ENCODE results near the gene AWAT1.
"Not testable (repeated sequence)": the region's sequence is repeated elsewhere in the genome, so short reads cannot be mapped to it uniquely, and the experiment has no call there.

The AWAT1 gene

GRCh38 chrX:70234355-70234754 is at the start of gene AWAT1:
Gene AWAT1 (plus strand): TSS chrX:70234655. CDS start chrX:70234696, 41 bp downstream.
- no peak for DNase-seq

GRCh38 chrX:70190225-70190624 is 44.2 kb upstream of the AWAT1 start:
- no peak for DNase-seq

- peak; percentile 69 for DNase-seq
Observed at GRCh38 chrX:70196961-70197720, 37.3 kb upstream of the AWAT1 start.

- no peak for DNase-seq
Observed at GRCh38 chrX:70201732-70202131, 32.7 kb upstream of the AWAT1 start.

- DNase-seq, result no peak
Observed at GRCh38 chrX:70208479-70208878, 26.0 kb upstream of the AWAT1 start.

GRCh38 chrX:70209570-70209969 is 24.9 kb upstream of the AWAT1 start:
- not testable (repeated sequence) for DNase-seq

GRCh38 chrX:70219938-70220764 is 14.3 kb upstream of the AWAT1 start:
- no peak for DNase-seq

GRCh38 chrX:70226048-70226447 is 8.4 kb upstream of the AWAT1 start:
- DNase-seq, result no peak

- DNase-seq, result no peak
Observed at GRCh38 chrX:70226687-70227086, 7.8 kb upstream of the AWAT1 start.

GRCh38 chrX:70231666-70232065 is 2.8 kb upstream of the AWAT1 start:
- DNase-seq, result no peak

GRCh38 chrX:70240751-70241150 is 6.3 kb downstream of the AWAT1 start:
- no peak for DNase-seq

- DNase-seq, result no peak
Observed at GRCh38 chrX:70241501-70241900, 7.0 kb downstream of the AWAT1 start.

- DNase-seq, result not testable (repeated sequence)
Observed at GRCh38 chrX:70243601-70244000, 9.1 kb downstream of the AWAT1 start.

GRCh38 chrX:70244881-70245280 is 10.4 kb downstream of the AWAT1 start:
- no peak for DNase-seq

GRCh38 chrX:70247252-70247651 is 12.8 kb downstream of the AWAT1 start:
- no peak for DNase-seq

GRCh38 chrX:70252491-70252890 is 18.0 kb downstream of the AWAT1 start:
- DNase-seq, result no peak

GRCh38 chrX:70253377-70254062 is 19.1 kb downstream of the AWAT1 start:
- no peak for DNase-seq

GRCh38 chrX:70254063-70254400 is 19.6 kb downstream of the AWAT1 start:
- DNase-seq, result no peak

GRCh38 chrX:70254909-70255308 is 20.5 kb downstream of the AWAT1 start:
- no peak for DNase-seq

GRCh38 chrX:70255452-70255851 is 21.0 kb downstream of the AWAT1 start:
- DNase-seq, result no peak

GRCh38 chrX:70257423-70258288 is 23.2 kb downstream of the AWAT1 start:
- no peak for DNase-seq

- no peak for DNase-seq
Observed at GRCh38 chrX:70260104-70260503, 25.6 kb downstream of the AWAT1 start, which contains the start of gene P2RY4. Gene P2RY4 (minus strand): TSS chrX:70260204. CDS start chrX:70259624, 580 bp downstream.

All from CD4-positive, alpha-beta T cell treated with Interleukin-21 for 1 hour (primary cell).